ENCODE results near the gene GABBR2. TPM values are rescaled to one million over a fixed set of nuclear protein-coding genes. Genes with fewer than 3 reads are reported as not detected.
"Not testable (repeated sequence)": the region's sequence is repeated elsewhere in the genome, so short reads cannot be mapped to it uniquely, and the experiment has no call there.

Gene GABBR2
- total RNA-seq, 2 experiments from 2014 or later, result not detected

- CTCF ChIA-PET, result no interaction called here
- Histone ChIP-seq H3K4me1 (ENCODE audit: insufficient read depth, low read length) (no peaks in the 10 kb centered on the region), H3K36me3 (ENCODE audit: insufficient read depth, low read length) (no peaks in the 10 kb centered on the region), H3K4me3 (ENCODE audit: low read length) (no peak overlapping the region), H3K9me3 (ENCODE audit: control insufficient read depth in 1 of 2, insufficient read depth in 1 of 2, low read length in 2 of 2) (no peaks in the 10 kb centered on the region), H3K27ac (ENCODE audit: low read depth in 1 of 2, low read length in 2 of 2) (no peak overlapping the region), H3K27me3 (ENCODE audit: control insufficient read depth in 1 of 2, insufficient read depth in 2 of 2, low read length in 2 of 2) (peaks cover 0 to 6% of the 10 kb centered on the region in 2 experiments)
- Mint-ChIP-seq H3K4me1 (ENCODE audit: low read depth) (no peaks in the 10 kb centered on the region), H3K27me3 (peaks cover 8% of the 10 kb centered on the region), H3K36me3 (ENCODE audit: low read depth) (no peaks in the 10 kb centered on the region), H3K9me3 (no peaks in the 10 kb centered on the region), H3K4me3 (no peak overlapping the region), H3K27ac (no peak overlapping the region)
- no peak for ATAC-seq (ENCODE audit: poor library complexity)
- intact Hi-C loops (cut with DNase I, micrococcal nuclease), result no loop called here
- POLR2A ChIA-PET, result no interaction called here
- no peak for DNase-seq
- no peak for TF ChIP-seq CTCF (IDR thresholded peaks at IDR 0.05)
Measured at GRCh38 chr9:98656511-98656910, 52.2 kb downstream of the GABBR2 start.

- CTCF ChIA-PET, POLR2A ChIA-PET: not testable (repeated sequence)
Measured at GRCh38 chr9:98655428-98655827, 53.3 kb downstream of the GABBR2 start.

GRCh38 chr9:98654247-98654646 lies 54.5 kb downstream of the GABBR2 start:
- Histone ChIP-seq H3K9me3 (ENCODE audit: control insufficient read depth in 1 of 2, insufficient read depth in 1 of 2, low read length in 2 of 2) (no peaks in the 10 kb centered on the region), H3K4me1 (ENCODE audit: insufficient read depth, low read length) (no peaks in the 10 kb centered on the region), H3K27ac (ENCODE audit: low read depth in 1 of 2, low read length in 2 of 2) (no peak overlapping the region), H3K27me3 (ENCODE audit: control insufficient read depth in 1 of 2, insufficient read depth in 2 of 2, low read length in 2 of 2) (peaks cover 0 to 6% of the 10 kb centered on the region in 2 experiments), H3K4me3 (ENCODE audit: low read length) (no peak overlapping the region), H3K36me3 (ENCODE audit: insufficient read depth, low read length) (no peaks in the 10 kb centered on the region)
- Mint-ChIP-seq H3K4me1 (ENCODE audit: low read depth) (no peaks in the 10 kb centered on the region), H3K27me3 (peaks cover 14% of the 10 kb centered on the region), H3K36me3 (ENCODE audit: low read depth) (no peaks in the 10 kb centered on the region), H3K27ac (no peak overlapping the region), H3K4me3 (no peak overlapping the region), H3K9me3 (no peaks in the 10 kb centered on the region)
- intact Hi-C loops (cut with DNase I, micrococcal nuclease), result no loop called here
- ATAC-seq (ENCODE audit: poor library complexity), result no peak
- DNase-seq, result no peak
- ChIA-PET CTCF (no interaction called here), POLR2A (no interaction called here)
- no peak for TF ChIP-seq CTCF (IDR thresholded peaks at IDR 0.05)

More at GRCh38 chr9:98655428-98655827, 53.3 kb downstream of the GABBR2 start:
- H3K27ac ChIP-seq (ENCODE audit: low read depth in 1 of 2, low read length in 2 of 2); H3K9me3 Mint-ChIP-seq; H3K4me1 ChIP-seq (ENCODE audit: insufficient read depth, low read length); H3K4me3 Mint-ChIP-seq; H3K27me3 ChIP-seq (ENCODE audit: control insufficient read depth in 1 of 2, insufficient read depth in 2 of 2, low read length in 2 of 2); DNase-seq; H3K4me1 Mint-ChIP-seq (ENCODE audit: low read depth); H3K4me3 ChIP-seq (ENCODE audit: low read length); H3K9me3 ChIP-seq (ENCODE audit: control insufficient read depth in 1 of 2, insufficient read depth in 1 of 2, low read length in 2 of 2); H3K27ac Mint-ChIP-seq; intact Hi-C loops (cut with DNase I, micrococcal nuclease); H3K36me3 ChIP-seq (ENCODE audit: insufficient read depth, low read length); H3K36me3 Mint-ChIP-seq (ENCODE audit: low read depth); ATAC-seq (ENCODE audit: poor library complexity): not testable (repeated sequence)
- peaks cover 11% of the 10 kb centered on the region for H3K27me3 Mint-ChIP-seq

- intact Hi-C loops (cut with DNase I, micrococcal nuclease), result no loop called here
- DNase-seq (no peak), ATAC-seq (ENCODE audit: poor library complexity) (no peak)
- no peaks in the 10 kb centered on the region for H3K4me1 ChIP-seq (ENCODE audit: insufficient read depth, low read length)
- Mint-ChIP-seq H3K9me3 (no peaks in the 10 kb centered on the region), H3K36me3 (ENCODE audit: low read depth) (no peaks in the 10 kb centered on the region), H3K27me3 (peaks cover 22% of the 10 kb centered on the region), H3K4me3 (no peak overlapping the region), H3K27ac (no peak overlapping the region), H3K4me1 (ENCODE audit: low read depth) (no peaks in the 10 kb centered on the region)
- no peaks in the 10 kb centered on the region for H3K9me3 ChIP-seq (ENCODE audit: control insufficient read depth in 1 of 2, insufficient read depth in 1 of 2, low read length in 2 of 2)
- TF ChIP-seq CTCF (IDR thresholded peaks at IDR 0.05), result no peak
- CTCF ChIA-PET, result no interaction called here
- H3K27ac ChIP-seq (ENCODE audit: low read depth in 1 of 2, low read length in 2 of 2), result no peak overlapping the region
- H3K27me3 ChIP-seq (ENCODE audit: control insufficient read depth in 1 of 2, insufficient read depth in 2 of 2, low read length in 2 of 2), result peaks cover 0 to 6% of the 10 kb centered on the region in 2 experiments
- H3K36me3 ChIP-seq (ENCODE audit: insufficient read depth, low read length), result no peaks in the 10 kb centered on the region
- H3K4me3 ChIP-seq (ENCODE audit: low read length), result no peak overlapping the region
- POLR2A ChIA-PET, result no interaction called here
Measured at GRCh38 chr9:98652741-98653140, 56.0 kb downstream of the GABBR2 start.

Measured in CD4-positive, alpha-beta T cell (primary cell).